CD4-positive, alpha-beta T cell treated with Interleukin-2 at 100 ng/mL for 4 hours (primary cell): ENCODE measurements around the gene METTL25B.

Experiments used
- DNase-seq: peaks from one replicate; pipeline ENCODE4 v3.0.0-alpha.2; 2020; ENCODE audit warnings: low spot score

METTL25B gene

GRCh38 chr1:156700736-156701531, 27.3 kb upstream of the METTL25B start:
- no peak for DNase-seq

- DNase-seq: no peak
These were observed 24.9 kb upstream of the METTL25B start for GRCh38 chr1:156703336-156703735.

GRCh38 chr1:156703741-156704140, 24.5 kb upstream of the METTL25B start:
- DNase-seq: no peak

GRCh38 chr1:156704166-156704711, 24.0 kb upstream of the METTL25B start:
- DNase-seq: no peak

- DNase-seq: peak; percentile 21
These were observed 23.3 kb upstream of the METTL25B start for GRCh38 chr1:156704930-156705320.

GRCh38 chr1:156705321-156705917, 22.9 kb upstream of the METTL25B start, which contains the start of gene CRABP2:
Gene CRABP2, minus strand, starts transcription at chr1:156705583. Its CDS starts 137 bp downstream, at chr1:156705446.
- DNase-seq: no peak

- peak; percentile 58 for DNase-seq
These were observed 22.2 kb upstream of the METTL25B start for GRCh38 chr1:156705918-156706656.

- no peak for DNase-seq
These were observed 21.4 kb upstream of the METTL25B start for GRCh38 chr1:156706657-156707416.

- no peak for DNase-seq
These were observed 20.7 kb upstream of the METTL25B start for GRCh38 chr1:156707417-156708217.

GRCh38 chr1:156708218-156708661, 20.0 kb upstream of the METTL25B start:
- DNase-seq: no peak

GRCh38 chr1:156709031-156709430, 19.2 kb upstream of the METTL25B start:
- no peak for DNase-seq

- no peak for DNase-seq
These were observed 18.3 kb upstream of the METTL25B start for GRCh38 chr1:156709757-156710489.

GRCh38 chr1:156711011-156711817, 17.1 kb upstream of the METTL25B start:
- DNase-seq: no peak

- DNase-seq: no peak
These were observed 15.6 kb upstream of the METTL25B start for GRCh38 chr1:156712626-156713025.

GRCh38 chr1:156714830-156715229, 13.4 kb upstream of the METTL25B start:
- DNase-seq: no peak

GRCh38 chr1:156717351-156717750, 10.9 kb upstream of the METTL25B start:
- no peak for DNase-seq

GRCh38 chr1:156721131-156721530, 7.1 kb upstream of the METTL25B start:
- DNase-seq: no peak

- DNase-seq: no peak
These were observed 6.7 kb upstream of the METTL25B start for GRCh38 chr1:156721535-156721934.

- peak; percentile 78 for DNase-seq
These were observed 2.5 kb upstream of the METTL25B start for GRCh38 chr1:156725683-156726280.
